ENCODE measurements around the gene CLRN2.
"Not testable (repeated sequence)": the region's sequence is repeated elsewhere in the genome, so short reads cannot be mapped to it uniquely, and the experiment has no call there.

The CLRN2 gene

DNA sequence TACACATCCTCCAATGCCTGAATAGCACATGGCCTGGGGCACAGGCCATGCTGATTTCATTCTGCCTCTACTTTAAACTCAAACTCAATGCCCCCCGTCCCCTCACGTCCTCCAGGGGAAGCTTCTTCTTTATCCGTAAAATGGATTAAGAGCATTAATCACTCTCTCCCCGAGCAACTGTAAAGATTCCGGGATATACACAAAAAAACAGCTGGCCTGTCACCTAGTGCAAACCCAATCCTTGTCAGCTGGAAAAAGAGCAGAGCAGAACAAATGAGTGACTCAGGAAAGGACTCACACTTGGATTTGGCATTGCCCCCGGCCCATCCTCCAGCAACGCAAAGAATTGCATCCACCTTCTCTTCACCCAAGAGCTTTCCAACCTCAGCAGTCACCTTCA lies 10.9 kb upstream of the CLRN2 start:
- no peak for DNase-seq (ENCODE audit: low read depth in 2 of 2)

DNA sequence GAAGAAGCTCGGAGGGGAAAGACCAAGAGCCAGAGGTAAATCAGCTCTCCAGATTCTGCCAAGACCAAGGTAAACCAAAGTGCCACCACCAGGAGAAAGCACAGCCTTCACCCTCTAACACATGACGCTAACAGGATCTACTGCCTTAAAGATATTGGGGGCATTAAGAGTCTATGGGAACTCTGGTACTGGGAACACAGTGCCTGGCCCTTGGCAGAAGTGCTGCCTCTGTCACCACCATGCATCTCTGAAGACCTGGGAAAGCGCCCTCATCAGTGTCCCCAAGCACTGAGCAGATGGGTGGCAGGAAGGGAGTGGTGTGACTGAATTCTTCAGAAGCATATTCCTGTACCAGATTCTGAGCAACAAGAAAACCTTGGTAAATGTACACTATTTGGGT lies 4.4 kb upstream of the CLRN2 start:
- no peak for DNase-seq (ENCODE audit: low read depth in 2 of 2)

DNA sequence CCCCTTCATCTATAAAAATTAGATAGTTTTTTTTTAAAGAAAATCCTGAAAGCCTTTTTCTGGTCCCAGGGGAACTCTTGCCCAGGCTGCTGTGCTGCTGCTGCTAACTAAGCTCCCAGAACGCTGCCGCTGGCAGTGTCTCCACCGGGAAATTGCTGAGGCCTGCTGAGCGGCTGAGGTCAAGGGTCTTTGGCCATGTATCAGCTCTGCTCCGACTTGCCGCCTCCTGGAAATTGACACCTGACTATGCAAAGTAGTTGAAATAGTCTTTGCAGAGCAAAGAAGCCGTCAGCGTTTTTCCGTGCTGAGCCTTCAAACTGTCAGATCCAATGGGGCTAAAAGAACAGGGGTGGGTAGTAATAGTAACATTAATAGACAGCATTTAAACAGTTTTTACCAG lies 3.9 kb upstream of the CLRN2 start:
- no peak for DNase-seq (ENCODE audit: low read depth in 2 of 2)

DNA sequence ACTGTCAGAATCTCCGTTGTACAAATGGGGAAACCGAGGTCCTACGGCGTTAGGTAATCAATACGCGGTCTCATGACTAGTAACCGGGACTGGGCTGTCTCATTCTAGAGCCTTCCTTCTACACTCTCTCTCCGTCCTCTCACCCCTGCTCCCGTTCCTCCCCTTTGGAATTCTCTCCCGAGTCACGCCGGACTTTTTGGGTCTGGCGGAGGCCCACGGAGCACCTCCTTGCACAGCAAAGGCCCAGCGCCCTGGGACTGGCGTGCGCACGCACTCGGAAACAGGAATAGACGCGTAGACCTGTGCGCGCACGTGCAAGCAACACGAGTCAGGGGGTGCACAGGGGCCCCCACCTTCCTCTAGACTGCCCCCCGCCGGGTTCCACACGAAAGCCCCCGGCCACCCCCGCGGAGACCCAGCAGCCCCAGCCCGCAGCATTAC lies 3.4 kb upstream of the CLRN2 start:
- DNase-seq (ENCODE audit: low read depth in 2 of 2) = peak; percentile 36 to 41

DNA sequence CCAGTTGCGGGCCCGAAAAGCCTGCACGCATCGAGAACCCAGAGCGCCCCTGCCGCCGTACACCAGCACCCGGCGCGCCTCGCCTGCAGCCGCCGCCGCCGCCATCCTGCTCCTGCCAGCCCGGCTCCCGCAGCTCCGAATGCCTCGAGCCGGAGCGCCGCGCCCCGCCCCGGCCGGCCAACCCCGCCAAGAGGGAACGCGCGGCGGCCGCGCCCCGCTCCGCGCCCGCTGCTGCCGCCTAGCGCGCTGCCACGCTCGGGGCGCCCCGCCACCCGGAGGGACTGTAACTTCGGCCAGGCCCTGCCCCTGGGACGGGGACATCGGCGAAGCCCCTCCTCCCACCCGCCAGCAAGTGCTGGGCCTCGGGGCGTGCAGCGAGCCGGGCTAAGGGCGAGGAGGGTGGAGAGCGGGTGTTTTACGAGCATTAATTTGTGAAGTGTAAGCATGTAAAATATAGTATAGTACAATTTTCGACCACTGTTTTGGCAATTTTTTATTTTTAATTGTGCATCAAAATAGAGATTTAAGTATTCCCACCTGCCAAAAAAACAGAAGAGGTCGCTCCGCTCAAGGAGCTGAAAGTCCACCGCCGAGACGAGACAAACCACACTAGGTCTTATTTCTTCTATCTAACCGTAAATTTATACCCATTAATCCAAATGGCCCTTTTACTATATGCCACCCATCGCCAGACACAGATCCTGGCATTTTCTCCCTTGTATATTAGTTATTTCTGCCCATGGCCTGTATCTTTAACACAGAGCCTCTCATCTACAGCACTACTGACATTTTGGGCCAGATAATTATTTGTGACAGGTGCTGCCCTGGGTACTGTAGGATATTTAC lies 2.8 kb upstream of the CLRN2 start, which contains the start of gene QDPR:
Gene QDPR (minus strand): TSS at position 141 of the 846 bp plus-strand sequence. CDS start 36 bp downstream, at position 105.
- DNase-seq (ENCODE audit: low read depth in 2 of 2) = peak; percentile 56 to 71

DNA sequence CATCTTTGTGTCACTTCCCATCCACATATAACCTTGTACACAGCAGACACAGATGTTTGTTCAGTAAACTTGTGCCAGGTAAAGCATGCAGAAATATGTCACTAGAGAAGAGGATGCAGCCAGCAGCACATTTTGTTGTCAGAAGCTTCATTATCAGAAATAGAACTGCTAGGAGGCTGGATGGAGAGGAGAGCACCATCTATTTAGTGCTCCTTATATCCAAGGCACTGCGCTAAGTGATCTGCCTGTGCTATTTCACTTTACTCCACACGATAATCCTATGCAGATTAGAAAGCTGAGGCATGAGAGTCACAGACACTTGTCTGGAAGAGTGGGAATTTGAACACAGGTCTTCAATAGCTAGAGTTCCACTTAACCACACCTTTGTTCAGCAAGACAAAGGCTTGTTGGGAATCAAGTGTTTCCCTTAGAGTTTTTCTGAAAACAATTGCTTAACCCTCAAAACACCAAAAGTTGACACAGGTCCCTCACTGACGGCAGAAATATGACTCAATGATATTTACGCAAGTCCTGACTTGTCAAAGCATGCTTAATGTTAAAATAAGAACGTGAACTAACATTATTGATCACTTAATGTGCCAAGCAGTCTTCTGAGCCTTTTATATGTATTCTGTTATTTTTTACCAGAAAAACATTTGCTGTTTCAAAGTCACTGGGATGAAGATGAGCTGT lies 1.8 kb upstream of the CLRN2 start:
- no peak for DNase-seq (ENCODE audit: low read depth in 2 of 2)

DNA sequence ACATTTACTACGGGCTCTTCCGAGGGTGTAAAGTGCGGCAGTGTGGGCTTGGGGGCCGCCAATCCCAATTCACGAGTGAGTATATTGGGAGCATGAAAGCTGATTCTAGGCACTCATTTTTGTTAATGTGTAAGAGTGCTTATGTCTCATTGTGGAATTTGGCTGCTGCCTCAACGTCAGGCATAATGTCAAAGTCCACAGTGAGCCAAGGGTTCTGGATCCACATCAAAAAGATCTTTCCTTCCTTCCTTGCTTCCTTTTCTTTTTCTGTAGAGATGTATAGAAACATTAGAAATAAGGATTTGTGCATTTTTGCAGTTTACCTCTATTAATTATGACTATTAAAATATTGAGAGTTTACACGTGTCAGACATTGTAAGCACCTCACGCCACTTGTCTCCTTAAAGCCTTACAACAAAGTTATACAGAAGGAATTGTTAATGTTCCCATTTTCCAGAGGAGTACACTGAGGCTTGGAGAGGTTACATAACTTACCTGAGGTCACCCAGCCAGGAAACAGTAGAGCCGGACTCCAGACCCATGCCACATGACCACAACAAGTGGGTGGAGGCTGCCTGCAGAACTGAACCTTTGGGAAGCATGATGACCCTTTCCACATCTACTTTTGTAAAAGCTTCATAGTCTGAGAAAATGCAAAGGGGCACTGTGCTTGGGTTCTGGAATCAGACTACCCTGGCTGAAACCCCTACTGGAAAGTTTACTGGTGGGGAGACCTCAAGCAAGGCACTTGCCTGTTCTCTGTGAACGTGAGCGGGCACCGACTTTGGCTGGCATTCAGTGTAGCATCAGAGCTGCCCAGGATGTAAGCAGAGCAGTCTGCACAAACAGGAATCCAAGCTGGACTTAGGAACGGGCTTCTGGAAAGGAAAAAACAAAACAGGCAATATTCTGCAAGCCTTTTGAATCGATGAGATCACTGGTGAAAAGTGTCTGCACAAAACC lies 761 bp downstream of the CLRN2 start:
- no peak for DNase-seq (ENCODE audit: low read depth in 2 of 2)

DNA sequence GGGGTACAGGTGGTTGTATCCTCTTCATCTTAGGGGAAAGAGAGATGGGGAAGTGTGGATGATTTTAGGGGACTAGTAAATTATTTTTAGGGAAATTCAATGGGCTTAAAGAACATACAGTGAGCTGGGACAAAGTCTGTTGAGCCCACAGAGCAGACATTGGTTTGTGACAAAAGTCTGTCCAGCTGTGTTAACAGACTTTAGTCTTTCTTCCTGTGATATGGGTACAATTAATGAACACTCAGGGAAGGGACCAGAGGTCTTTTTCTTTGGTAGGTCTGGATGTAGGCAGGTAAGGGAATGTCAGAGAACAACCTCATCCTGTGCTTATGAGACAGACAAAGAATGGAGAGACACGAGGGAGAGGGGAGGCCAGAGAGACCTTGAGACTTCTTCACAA lies 2.0 kb downstream of the CLRN2 start:
- DNase-seq (ENCODE audit: low read depth in 2 of 2) = no peak

DNA sequence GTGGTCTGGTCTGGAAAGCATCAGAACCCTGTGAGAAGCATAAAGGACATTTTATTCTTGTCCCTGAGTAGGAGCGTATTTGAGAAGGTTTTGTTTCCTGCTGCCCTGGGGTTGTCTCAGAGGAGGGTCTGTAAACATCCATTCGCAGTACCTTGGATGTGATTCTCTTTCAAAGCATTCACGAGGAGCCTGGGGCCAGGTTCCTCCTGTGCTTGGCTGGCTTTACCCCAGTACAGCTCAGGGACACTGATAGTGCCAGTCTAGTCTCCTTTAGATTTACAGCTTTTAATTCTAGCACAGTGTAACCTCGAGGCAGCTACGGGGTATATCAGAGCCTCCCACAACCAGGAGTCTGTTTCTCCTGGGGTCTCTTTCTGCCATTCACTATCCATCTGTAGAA lies 2.7 kb downstream of the CLRN2 start:
- no peak for DNase-seq (ENCODE audit: low read depth in 2 of 2)

DNA sequence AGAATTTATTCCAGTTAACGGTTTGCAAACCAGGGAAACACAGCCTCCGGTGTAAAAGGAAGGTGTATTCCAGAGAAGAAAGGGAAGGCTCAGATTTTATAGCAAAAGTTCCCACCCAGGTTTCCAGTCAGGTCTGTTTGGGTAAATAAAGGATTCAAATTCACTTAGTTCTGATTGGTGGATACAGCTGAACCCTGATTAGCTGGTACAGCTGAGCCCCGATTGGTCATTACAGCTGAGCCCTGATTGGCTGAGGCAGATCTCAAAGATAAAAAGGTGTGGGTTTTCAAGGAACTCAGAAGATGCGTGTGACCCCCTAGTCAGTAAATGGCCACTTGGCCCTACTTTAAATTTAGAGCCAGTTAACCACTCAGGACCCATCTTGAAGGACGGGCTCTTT lies 6.6 kb downstream of the CLRN2 start:
- DNase-seq (ENCODE audit: low read depth in 2 of 2) = no peak

DNA sequence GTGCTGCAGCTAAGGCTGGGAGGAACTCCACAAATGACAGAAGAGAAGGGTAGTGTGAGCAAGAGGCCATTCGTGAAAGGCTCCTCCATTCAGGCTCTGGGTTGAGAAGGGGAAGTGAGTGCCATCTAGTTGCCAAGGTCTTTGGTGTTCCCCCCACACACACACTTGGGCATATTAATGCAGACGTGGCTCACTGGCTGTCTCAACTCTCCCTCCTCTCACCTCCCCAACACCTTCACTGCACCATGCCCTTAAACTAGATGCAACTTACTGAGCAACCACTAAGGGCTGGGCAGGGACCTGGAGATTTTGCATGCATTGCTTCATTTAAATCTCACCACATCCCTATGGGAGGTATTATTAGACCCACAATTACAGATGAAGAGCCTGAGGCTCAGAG lies 8.7 kb downstream of the CLRN2 start:
- no peak for DNase-seq (ENCODE audit: low read depth in 2 of 2)

DNA sequence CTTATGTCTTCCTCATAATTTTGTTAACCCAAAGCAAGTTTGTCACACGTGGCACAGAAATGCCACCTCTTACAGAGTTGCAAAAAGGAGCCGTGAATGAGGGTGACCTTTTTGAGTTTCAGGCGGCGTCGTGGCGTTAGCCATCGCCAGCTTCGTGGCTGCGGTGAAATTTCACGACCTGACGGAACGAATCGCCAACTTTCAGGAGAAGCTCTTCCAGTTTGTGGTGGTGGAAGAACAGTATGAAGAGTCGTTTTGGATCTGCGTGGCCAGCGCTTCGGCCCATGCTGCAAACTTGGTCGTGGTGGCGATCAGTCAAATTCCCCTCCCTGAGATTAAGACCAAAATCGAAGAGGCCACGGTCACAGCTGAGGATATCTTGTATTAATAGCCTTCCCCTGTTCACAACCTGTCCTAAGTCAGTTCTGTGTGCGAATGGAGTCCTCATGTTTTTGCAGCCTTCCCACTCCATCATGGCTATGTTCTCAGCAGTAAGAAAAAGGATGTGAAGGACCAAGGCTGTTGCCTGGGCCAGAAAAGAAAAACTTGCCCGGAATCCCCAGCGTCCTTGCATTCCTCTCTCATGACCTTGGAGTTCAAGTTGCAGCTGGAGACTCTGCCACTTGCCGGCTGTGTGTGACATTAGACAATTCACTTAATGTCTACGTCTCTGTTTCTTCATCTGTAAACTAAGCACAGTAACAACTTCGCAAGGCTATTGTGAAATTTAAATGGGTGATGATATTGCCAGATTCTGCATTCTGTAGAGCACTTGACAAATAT lies 11.9 kb downstream of the CLRN2 start:
- DNase-seq (ENCODE audit: low read depth in 2 of 2) = no peak

DNA sequence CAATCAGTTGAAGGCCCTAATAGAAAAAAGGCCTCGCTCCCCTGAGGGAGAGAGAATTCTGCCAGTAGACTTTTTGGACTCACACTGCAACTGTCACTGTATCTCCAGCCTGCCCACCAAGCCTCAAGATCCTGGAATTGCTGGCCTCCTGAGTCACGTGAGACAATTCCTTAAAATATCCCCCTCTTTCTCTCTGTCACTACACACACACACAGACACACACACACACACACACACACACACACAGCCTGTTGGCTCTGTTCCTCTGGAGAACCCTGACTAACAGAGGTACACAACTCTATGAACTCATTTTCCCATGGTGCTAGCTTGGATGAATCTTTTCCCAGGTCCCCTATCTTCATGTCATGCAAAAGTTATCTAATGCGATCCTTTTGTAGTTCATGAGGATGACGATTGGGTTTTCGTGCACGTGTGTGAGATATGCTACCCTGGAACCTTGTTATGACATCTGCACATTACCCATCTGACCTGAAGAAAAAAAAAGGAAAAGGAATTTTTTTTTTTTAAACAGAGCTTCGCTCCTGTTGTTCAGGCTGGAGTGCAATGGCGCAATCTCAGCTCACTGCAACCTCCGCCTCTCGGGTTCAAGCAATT lies 13.7 kb downstream of the CLRN2 start:
- DNase-seq (ENCODE audit: low read depth in 2 of 2) = no peak

DNA sequence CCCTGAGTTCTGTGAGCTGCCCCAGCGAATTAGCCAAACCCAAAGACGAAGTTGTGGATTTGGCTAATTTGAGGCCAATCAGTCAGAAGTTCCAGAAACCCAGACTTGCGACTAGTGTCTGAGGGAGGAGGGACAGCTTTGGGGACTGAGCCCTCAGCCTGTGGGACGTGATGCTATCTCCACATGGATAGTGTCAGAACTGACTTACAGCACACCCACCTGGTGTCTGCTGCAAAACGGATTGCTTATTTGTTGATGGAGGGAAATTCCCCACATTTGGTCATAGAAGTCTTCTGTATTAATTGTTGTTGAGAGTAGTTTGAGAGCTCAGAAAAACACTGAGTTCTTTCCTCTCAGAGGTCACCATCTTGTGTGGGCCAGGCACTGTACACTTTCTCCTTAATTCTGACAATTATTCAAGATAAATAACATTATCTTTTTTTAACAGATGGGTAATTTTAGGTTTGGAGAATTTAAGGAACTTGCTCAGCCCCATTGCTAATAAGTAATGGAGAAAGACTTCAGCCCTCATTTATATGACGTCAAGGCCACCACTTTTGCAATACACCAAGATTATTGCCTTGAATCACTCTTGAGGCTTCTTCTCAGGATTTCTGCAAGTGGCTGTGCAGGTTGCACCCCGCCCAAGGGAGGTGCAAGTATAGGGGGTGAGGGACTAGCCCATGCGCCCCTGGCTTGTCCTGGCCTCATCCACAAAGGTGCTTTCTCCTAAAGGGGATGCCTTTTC lies 16.7 kb downstream of the CLRN2 start:
- DNase-seq (ENCODE audit: low read depth in 2 of 2) = no peak

DNA sequence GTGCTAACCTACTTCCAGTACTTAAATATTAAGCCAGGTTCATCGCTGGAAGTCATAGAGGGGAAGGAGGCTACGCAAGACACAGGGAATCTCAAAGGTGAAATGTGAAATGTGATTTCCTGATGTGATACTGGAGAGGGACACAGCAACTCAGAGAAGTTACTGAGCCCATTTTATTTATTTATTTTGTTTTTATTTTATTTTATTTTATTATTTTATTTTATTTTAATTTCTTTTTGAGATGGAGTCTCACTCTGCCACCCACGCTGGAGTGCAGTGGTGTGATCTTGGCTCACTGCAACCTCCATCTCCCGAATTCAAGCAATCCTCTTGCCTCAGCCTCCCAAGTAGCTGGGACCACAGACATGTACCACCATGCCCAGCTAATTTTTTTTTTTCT lies 19.7 kb downstream of the CLRN2 start:
- no peak for DNase-seq (ENCODE audit: low read depth in 2 of 2)

DNA sequence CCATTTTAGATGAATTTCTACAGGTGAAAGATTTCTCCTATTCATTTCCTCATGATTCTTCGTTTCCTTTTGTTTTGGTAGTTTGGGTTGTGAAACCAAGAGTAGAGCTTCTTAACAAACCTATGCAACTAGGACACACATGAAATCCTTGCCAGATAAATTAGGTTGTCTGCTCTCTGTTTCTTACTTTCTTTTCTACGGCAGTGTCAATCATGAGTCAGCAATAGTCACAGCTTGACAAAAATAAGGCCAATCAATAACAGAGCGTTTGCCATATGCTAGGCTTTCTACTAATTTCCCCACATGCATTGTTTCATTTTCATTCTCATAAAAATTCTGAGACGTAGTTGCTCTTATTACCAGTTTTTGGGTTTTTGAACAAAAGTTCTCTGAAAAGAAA lies 20.3 kb downstream of the CLRN2 start:
- DNase-seq (ENCODE audit: low read depth in 2 of 2) = no peak

DNA sequence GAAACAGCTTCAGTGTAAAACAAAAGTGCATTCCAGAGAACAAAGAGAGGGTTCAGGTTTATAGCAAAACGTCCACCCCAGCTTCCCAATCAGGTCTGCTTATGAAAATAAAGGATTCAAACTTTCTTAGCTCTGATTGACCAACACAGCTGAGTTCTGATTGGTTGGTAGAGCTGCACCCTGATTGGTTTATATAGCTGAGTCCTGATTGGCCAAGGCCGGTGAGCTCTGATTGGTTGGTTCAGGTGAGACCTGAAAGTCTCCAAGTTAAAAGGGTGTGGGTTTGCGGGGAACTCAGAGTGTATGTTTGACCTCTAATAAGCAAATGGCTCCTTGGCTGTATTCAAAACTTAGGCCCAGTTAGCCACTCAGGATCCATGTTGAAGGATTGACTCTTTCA lies 20.9 kb downstream of the CLRN2 start:
- DNase-seq (ENCODE audit: low read depth in 2 of 2) = no peak

DNA sequence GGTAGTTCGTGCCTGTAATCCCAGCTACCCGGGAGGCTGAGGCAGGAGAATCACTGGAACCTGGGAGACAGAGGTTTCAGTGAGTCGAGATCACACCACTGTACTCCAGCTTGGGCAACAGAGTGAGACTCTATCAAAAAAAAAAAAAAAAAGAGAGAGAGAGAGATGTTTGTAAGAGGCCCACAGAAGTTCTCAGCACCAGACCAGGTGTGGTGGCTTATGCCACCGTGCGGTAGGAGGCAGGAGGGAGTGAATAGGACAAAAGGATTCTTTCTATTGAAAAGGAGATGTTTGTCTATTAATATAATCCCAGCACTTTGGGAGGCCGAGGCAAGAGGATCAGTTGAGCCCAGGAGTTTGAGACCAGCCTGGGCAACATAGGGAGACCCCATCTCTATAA lies 22.1 kb downstream of the CLRN2 start:
- DNase-seq (ENCODE audit: low read depth in 2 of 2) = not testable (repeated sequence)

DNA sequence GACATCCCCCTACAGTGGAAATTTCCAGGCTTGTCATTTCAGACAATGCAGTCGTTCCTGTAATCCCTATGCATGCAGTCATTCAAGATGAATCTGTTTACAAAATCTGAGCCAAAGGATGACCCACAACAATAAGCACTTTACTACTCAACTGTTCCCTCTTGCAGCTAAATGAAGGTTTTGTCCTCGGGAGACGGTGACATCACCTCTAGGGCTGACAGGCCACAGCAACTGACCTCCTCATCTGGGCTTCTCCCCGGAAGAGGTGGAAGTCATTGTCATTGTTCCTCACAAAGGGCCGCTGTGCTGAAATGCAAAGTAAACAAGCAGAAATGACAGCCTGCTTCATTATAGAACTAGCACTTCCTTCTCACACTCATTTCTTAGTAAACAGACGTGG lies 29.2 kb downstream of the CLRN2 start:
- DNase-seq (ENCODE audit: low read depth in 2 of 2) = no peak

DNA sequence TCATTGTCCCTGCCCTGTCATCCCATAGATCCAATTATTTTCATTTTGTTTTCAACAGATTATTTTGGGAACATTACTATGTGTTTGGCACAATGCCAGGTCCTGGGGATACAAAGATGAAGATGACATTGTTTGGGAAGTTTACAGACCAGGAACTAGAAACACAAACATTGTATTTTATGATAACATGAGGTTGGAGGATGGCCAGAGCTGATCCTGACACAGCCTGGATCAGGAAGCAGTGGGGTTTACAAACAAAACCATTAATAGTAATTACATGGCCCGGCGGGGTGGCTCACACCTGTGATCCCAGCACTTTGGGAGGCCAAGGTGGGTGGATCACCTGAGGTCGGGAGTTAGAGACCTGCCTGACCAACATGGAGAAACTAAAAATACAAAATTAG lies 29.9 kb downstream of the CLRN2 start:
- DNase-seq (ENCODE audit: low read depth in 2 of 2) = no peak
